Smooth muscle cell (in vitro differentiated cells): ENCODE measurements around the gene KCTD18. TPM values are rescaled to one million over a fixed set of nuclear protein-coding genes. Genes with fewer than 3 reads are reported as not detected.
A peak's percentile ranks its signal among the peaks of the same experiment; 100 is the strongest.

Experiments
- DNase-seq: peaks from one replicate; lab custom pipeline; 2025; ENCODE audit not compliant: unreplicated experiment; lab: John Stamatoyannopoulos, UW
- H2AFZ ChIP-seq: fragments of 200-600 bp; sonication (generic); 2 replicates; pipeline ENCODE4 v1.6.0; 2016; ENCODE audit warnings: antibody characterized with exemption, low read depth, mild to moderate bottlenecking
- H3F3A ChIP-seq: fragments of 200-600 bp; sonication (generic); 2 replicates; pipeline ENCODE4 v1.6.0; 2017; ENCODE audit warnings: antibody characterized with exemption, low read depth
- H3K27ac ChIP-seq: fragments of 200-600 bp; sonication (generic); 2 replicates; pipeline ENCODE4 v1.5.1; 2016; ENCODE audit warnings: low read depth, mild to moderate bottlenecking
- H3K27me3 ChIP-seq: fragments of 200-600 bp; sonication (generic); 2 replicates; pipeline ENCODE4 v1.6.1; 2016; ENCODE audit warnings: low read depth, mild to moderate bottlenecking
- H3K36me3 ChIP-seq: fragments of 200-600 bp; sonication (generic); 2 replicates; pipeline ENCODE4 v1.5.1; 2016; ENCODE audit warnings: low read depth
- H3K4me1 ChIP-seq: fragments of 200-600 bp; sonication (generic); 2 replicates; pipeline ENCODE4 v1.5.1; 2016; ENCODE audit warnings: low read depth
- H3K4me2 ChIP-seq: fragments of 200-600 bp; sonication (generic); 2 replicates; pipeline ENCODE4 v1.6.0; 2016; ENCODE audit warnings: mild to moderate bottlenecking
- H3K4me3 ChIP-seq: fragments of 200-600 bp; sonication (generic); 2 replicates; pipeline ENCODE4 v1.5.1; 2016; ENCODE audit warnings: mild to moderate bottlenecking
- H3K79me2 ChIP-seq: fragments of 200-600 bp; sonication (generic); 2 replicates; pipeline ENCODE4 v1.6.0; 2016; ENCODE audit warnings: low read depth, mild to moderate bottlenecking
- H3K9ac ChIP-seq: fragments of 200-600 bp; sonication (generic); 2 replicates; pipeline ENCODE4 v1.6.0; 2016; ENCODE audit warnings: low read depth
- H3K9me3 ChIP-seq: fragments of 200-600 bp; sonication (generic); replicated peaks from 2 replicates; pipeline ENCODE4 v1.5.1; 2016; ENCODE audit warnings: low read depth
- H4K20me1 ChIP-seq: fragments of 200-600 bp; sonication (generic); 2 replicates; pipeline ENCODE4 v1.6.0; 2016; ENCODE audit warnings: low read depth
- WGBS: methylation state at CpG from one replicate; pipeline ENCODE4 v1.1.7; 2016; ENCODE audit warnings: low lambda C conversion rate; 5-methylcytosine and 5-hydroxymethylcytosine counted together
- polyA plus RNA-seq: library from polyadenylated mRNA; unstranded; fragments of >200 nt; fragmentation: Nextera tagmentation; extraction: Ambion mirVana; gene quantifications from 2 replicates; pipeline ENCODE4 v1.2.1, GENCODE V29; 2016
- total RNA-seq: library from RNA; depleted of rRNA; stranded (reverse); fragments of >200 nt; gene quantifications from 2 replicates; pipeline ENCODE4 v1.2.3, GENCODE V29; 2014
- TF ChIP-seq, protein P1 (sequence below): fragments of 200-600 bp; sonication (generic); IDR thresholded peaks from 2 replicates; pipeline ENCODE4 v1.5.1; 2017; ENCODE audit warnings: borderline replicate concordance, mild to moderate bottlenecking, antibody characterized with exemption; ENCODE audit not compliant: insufficient read depth, poor library complexity, severe bottlenecking

KCTD18 gene
- total and polyA plus RNA-seq, 2 experiments from 2014 or later = 10.3 to 10.9 TPM

DNA sequence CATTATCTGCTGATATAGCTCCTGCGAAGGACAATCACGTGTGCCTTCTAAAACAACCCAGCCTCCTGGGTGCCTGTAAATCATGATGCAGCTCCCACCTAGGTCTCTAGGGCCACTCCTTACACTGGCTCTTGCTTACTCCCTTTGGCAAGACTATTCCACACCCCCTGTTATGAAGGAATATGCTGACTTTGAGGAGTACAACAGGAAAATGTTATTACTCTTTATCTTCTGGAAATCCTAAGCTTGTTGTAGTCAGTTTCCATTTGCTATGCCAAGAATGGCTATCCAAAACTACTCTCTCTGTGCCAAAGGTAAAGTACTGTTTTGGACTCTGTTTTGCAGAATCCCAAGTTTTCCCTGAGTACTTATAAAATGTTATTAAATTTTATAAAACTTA lies 23.9 kb upstream of the KCTD18 start:
- H3K79me2 ChIP-seq = peaks cover 13% of the 10 kb centered on the region
- WGBS = 89% methylated on average over 2 of the region's 2 CpGs

DNA sequence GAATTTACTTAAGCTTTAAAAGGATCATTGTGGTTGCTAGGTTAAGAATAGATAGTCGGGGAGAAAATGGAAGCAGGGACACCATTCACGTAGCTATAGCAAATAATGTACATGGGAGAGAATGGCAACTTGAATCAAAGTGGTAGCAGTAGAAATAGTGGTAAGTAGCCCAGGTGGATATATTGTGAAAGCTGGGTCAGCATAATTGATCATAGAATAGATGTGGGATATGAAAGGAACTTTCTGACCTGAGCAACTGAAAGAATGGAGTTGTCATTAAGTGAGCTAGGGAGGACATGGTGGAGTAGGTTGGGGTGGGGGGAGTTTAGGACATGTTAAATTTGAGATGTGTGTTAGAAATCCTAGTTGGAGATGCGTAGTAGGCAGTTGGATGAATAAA lies 18.4 kb upstream of the KCTD18 start:
- no peak overlapping the region for H3K4me2 ChIP-seq
- peaks cover 29% of the 10 kb centered on the region for H3K79me2 ChIP-seq
- H3K4me3 ChIP-seq = no peak overlapping the region

More for the DNA sequence above, 23.9 kb upstream of the KCTD18 start:
- Histone ChIP-seq H4K20me1 (no peaks in the 10 kb centered on the region), H3K4me2 (no peak overlapping the region), H2AFZ (no peak overlapping the region), H3K27me3 (no peaks in the 10 kb centered on the region), H3K9ac (no peak overlapping the region), H3K4me1 (no peaks in the 10 kb centered on the region), H3K27ac (no peak overlapping the region), H3K4me3 (no peak overlapping the region), H3F3A (no peaks in the 10 kb centered on the region), H3K36me3 (no peaks in the 10 kb centered on the region), H3K9me3 (no peaks in the 10 kb centered on the region)
- no peak for DNase-seq
- TF ChIP-seq, protein P1, sequence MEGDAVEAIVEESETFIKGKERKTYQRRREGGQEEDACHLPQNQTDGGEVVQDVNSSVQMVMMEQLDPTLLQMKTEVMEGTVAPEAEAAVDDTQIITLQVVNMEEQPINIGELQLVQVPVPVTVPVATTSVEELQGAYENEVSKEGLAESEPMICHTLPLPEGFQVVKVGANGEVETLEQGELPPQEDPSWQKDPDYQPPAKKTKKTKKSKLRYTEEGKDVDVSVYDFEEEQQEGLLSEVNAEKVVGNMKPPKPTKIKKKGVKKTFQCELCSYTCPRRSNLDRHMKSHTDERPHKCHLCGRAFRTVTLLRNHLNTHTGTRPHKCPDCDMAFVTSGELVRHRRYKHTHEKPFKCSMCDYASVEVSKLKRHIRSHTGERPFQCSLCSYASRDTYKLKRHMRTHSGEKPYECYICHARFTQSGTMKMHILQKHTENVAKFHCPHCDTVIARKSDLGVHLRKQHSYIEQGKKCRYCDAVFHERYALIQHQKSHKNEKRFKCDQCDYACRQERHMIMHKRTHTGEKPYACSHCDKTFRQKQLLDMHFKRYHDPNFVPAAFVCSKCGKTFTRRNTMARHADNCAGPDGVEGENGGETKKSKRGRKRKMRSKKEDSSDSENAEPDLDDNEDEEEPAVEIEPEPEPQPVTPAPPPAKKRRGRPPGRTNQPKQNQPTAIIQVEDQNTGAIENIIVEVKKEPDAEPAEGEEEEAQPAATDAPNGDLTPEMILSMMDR = no peak

DNA sequence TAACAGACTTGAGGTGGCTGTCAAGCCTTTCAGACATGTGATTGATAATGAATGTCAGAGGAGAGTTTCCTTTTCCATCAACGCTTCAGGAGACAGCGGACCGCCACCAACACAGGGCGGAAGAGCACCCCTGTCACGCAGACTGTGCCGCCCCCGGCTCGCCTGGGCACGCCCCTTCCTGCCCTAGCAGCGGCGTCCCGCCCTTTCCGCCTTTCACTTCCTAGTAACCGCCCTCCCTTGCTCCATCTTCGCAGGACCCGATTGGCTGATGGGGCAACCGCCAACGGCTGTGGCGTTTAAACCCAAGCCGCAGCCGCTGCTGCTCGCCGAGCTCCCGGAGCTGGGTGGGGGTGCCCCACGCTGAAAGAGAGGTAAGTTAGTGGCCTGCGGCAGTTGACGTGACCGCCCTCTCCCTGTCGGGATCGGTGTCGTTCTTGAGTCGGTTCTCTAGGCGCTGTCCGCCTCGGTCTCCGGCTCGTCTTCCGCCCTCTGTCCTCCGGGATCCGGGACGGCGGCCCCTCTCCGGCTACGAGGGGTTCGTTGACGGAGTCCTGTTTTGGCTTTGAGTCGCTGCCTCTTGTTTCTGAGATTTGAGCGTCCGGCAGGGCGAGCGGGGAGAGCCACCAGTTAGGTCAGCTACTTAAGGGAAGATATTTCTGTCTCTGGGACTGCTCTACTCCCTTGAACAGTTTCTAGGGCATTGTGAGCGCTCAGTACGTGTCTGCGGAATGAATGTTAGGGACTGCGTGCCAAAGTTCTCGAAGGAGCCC lies 16.2 kb upstream of the KCTD18 start, which contains the start of gene SGO2:
TSS of gene SGO2 (plus strand) at position 326 of the 770 bp plus-strand sequence. CDS start 6,769 bp downstream, outside the sequence.
- peaks cover 10% of the 10 kb centered on the region for H3K27me3 ChIP-seq
- H3F3A ChIP-seq = no peaks in the 10 kb centered on the region
- TF ChIP-seq, protein P1 = no peak
- peaks cover 23% of the 10 kb centered on the region for H3K79me2 ChIP-seq
- peak within 1 kb of the TSS; percentile 83 for H3K4me3 ChIP-seq
- no peaks in the 10 kb centered on the region for H3K36me3 ChIP-seq
- DNase-seq = peak; percentile 69
- H2AFZ ChIP-seq = peak within 1 kb of the TSS; percentile 94
- peak within 1 kb of the TSS; percentile 56 for H3K27ac ChIP-seq
- no peaks in the 10 kb centered on the region for H3K9me3 ChIP-seq
- H3K4me1 ChIP-seq = no peaks in the 10 kb centered on the region
- peak within 1 kb of the TSS; percentile 84 for H3K4me2 ChIP-seq
- no peaks in the 10 kb centered on the region for H4K20me1 ChIP-seq
- H3K9ac ChIP-seq = peak within 1 kb of the TSS; percentile 79
- WGBS = 2% methylated on average over 55 of the region's 56 CpGs

More for the DNA sequence above, 18.4 kb upstream of the KCTD18 start:
- no peaks in the 10 kb centered on the region for H3K27me3 ChIP-seq
- H3K9ac ChIP-seq = no peak overlapping the region
- no peaks in the 10 kb centered on the region for H3K9me3 ChIP-seq
- no peak for DNase-seq
- no peaks in the 10 kb centered on the region for H4K20me1 ChIP-seq
- no peaks in the 10 kb centered on the region for H3K4me1 ChIP-seq
- no peak overlapping the region for H2AFZ ChIP-seq
- 96% methylated on average over 3 of the region's 3 CpGs for WGBS
- TF ChIP-seq, protein P1 = no peak
- H3F3A ChIP-seq = no peaks in the 10 kb centered on the region
- H3K36me3 ChIP-seq = no peaks in the 10 kb centered on the region
- no peak overlapping the region for H3K27ac ChIP-seq

DNA sequence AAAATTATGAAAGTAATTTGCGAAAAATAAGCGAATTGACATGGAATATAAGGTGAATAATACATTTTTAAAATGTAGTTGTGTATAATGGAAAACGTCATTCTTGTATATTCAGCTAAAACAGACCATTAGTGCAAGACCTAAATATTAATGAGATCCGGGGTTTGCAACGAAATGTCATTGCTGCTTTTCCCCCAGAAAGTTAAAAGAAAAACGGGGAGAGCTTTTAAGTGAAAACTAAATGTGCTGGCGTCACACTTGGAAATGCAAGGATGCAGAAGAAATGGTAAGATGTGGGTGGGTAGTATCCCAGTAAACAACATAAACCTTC lies 15.6 kb upstream of the KCTD18 start:
- no peaks in the 10 kb centered on the region for H3K36me3 ChIP-seq

More for the DNA sequence above, 15.6 kb upstream of the KCTD18 start:
- 52% methylated on average over 7 of the region's 7 CpGs for WGBS
- Histone ChIP-seq H3K79me2 (peaks cover 23% of the 10 kb centered on the region), H3F3A (no peaks in the 10 kb centered on the region), H3K4me2 (peak overlapping the region; percentile 84), H4K20me1 (no peaks in the 10 kb centered on the region), H3K27ac (no peak overlapping the region), H3K9me3 (no peaks in the 10 kb centered on the region), H3K27me3 (peaks cover 13% of the 10 kb centered on the region), H2AFZ (peak overlapping the region; percentile 94), H3K4me1 (no peaks in the 10 kb centered on the region), H3K4me3 (peak overlapping the region; percentile 83), H3K9ac (no peak overlapping the region)
- DNase-seq = no peak
- TF ChIP-seq, protein P1 = no peak
